Astrocyte of the cerebellum (primary cell): Measurements from ENCODE around the gene MORN1.

Source experiments
- DNase-seq: peaks from one replicate; pipeline ENCODE4 v3.0.0-alpha.2; 2011; ENCODE audit warnings: low read depth
- H3K4me3 ChIP-seq: 2 replicates; pipeline ENCODE4 v1.5.1; 2011; ENCODE audit warnings: mild to moderate bottlenecking, low read depth, low read length, moderate library complexity
- in situ Hi-C: cut with HindIII; loops from 2 replicates; pipeline ENCODE4 v1.10.0; 2017; ENCODE audit warnings: low sequenced_read_pairs
- TF ChIP-seq, protein P1 (sequence below): IDR thresholded peaks from 2 replicates; pipeline ENCODE4 v1.5.1; 2012; ENCODE audit warnings: low read length, low read depth, moderate library complexity, mild to moderate bottlenecking; ENCODE audit errors: missing control alignments

Gene MORN1

GRCh38 chr1:2373551-2374251 is 17.7 kb downstream of the MORN1 start:
- in situ Hi-C loops: no loop called here
- TF ChIP-seq, protein P1, sequence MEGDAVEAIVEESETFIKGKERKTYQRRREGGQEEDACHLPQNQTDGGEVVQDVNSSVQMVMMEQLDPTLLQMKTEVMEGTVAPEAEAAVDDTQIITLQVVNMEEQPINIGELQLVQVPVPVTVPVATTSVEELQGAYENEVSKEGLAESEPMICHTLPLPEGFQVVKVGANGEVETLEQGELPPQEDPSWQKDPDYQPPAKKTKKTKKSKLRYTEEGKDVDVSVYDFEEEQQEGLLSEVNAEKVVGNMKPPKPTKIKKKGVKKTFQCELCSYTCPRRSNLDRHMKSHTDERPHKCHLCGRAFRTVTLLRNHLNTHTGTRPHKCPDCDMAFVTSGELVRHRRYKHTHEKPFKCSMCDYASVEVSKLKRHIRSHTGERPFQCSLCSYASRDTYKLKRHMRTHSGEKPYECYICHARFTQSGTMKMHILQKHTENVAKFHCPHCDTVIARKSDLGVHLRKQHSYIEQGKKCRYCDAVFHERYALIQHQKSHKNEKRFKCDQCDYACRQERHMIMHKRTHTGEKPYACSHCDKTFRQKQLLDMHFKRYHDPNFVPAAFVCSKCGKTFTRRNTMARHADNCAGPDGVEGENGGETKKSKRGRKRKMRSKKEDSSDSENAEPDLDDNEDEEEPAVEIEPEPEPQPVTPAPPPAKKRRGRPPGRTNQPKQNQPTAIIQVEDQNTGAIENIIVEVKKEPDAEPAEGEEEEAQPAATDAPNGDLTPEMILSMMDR: no peak
- no peak overlapping the region for H3K4me3 ChIP-seq
- DNase-seq: no peak

DNA sequence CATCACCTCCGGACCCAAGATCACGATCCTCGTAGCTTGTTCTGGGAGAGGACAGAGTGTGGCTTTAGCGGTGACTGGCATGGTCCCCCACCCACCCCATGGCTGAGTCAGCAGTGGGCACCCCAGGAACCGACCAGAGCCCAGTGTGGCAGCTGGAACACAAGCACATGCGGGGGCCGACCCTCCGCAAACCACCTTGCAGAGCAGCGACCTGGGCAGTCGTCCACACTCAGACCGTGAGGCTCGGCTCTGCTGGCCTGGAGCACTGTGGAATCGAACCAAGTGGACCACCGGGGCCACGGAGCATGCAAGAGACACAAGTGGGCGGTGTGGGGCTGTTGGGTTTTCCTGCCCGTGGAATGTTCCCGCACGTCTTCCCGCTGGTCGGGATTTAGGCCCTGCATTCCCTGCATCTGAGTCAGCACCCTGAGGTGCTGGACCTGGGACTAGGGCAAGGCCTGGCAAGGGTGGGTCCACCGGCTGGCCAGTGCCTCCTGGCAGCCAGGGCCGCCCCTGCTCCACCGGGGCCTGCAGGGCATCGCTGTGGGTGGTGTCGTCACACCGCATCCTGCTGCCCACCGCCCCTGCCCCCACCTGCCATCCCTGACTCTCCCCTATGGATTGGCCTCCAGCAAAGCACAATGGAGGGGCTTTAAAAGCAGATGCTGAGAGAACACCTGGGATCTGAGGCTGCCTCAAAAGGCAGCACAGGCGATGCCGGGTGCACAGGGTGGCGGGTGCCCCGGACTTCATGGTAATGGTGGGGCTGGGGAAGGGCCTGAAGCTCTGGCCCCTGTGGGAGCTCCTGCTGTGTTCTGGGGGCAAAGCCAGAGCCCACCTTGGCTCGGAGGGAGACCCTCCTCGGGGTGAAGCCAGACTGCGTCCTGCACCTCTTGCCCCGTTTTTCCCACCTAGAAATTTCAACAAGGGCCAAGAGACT is 18.5 kb downstream of the MORN1 start:
- H3K4me3 ChIP-seq: no peak overlapping the region
- DNase-seq: no peak
- in situ Hi-C loops: no loop called here
- TF ChIP-seq, protein P1: no peak

- no peak overlapping the region for H3K4me3 ChIP-seq
- DNase-seq: no peak
- in situ Hi-C loops: no loop called here
- TF ChIP-seq, protein P1: no peak
Measured at GRCh38 chr1:2368053-2368744, 23.2 kb downstream of the MORN1 start.

- TF ChIP-seq, protein P1: no peak
- in situ Hi-C loops: no loop called here
- DNase-seq: no peak
- H3K4me3 ChIP-seq: no peak overlapping the region
Measured at GRCh38 chr1:2363847-2364513, 27.4 kb downstream of the MORN1 start.

GRCh38 chr1:2360588-2361364 is 30.6 kb downstream of the MORN1 start:
- peak; percentile 37 for DNase-seq
- H3K4me3 ChIP-seq: no peak overlapping the region
- TF ChIP-seq, protein P1: no peak
- in situ Hi-C loops: no loop called here
